Mucosa of descending colon (tissue), 3 donors: ENCODE results near the gene ACSL4. TPM values are rescaled to one million over a fixed set of nuclear protein-coding genes. Genes with fewer than 3 reads are reported as not detected.

Experiments used
- ATAC-seq: fragments of 200-7000 bp; cut with Tn5 transposase; one replicate; pipeline ENCODE4 v1.9.1; 2020; ENCODE audit warnings: mild to moderate bottlenecking, moderate library complexity
- DNase-seq, 3 donors: peaks; one replicate each; pipeline ENCODE4 v3.0.0-alpha.2; 2020
- H3K36me3 ChIP-seq: fragments of 200-600 bp; one replicate; pipeline ENCODE4 v1.8.0; 2021; ENCODE audit warnings: low read depth, mild to moderate bottlenecking
- H3K4me1 ChIP-seq: fragments of 200-600 bp; one replicate; pipeline ENCODE4 v1.8.0; 2021; ENCODE audit warnings: low read depth, mild to moderate bottlenecking
- H3K4me3 ChIP-seq: fragments of 200-600 bp; one replicate; pipeline ENCODE4 v1.8.0; 2021; ENCODE audit warnings: mild to moderate bottlenecking
- H3K9me3 ChIP-seq: fragments of 200-600 bp; one replicate; pipeline ENCODE4 v1.8.0; 2021; ENCODE audit warnings: mild to moderate bottlenecking
- CTCF ChIP-seq: fragments of 200-600 bp; IDR thresholded peaks from one replicate; pipeline ENCODE4 v1.8.0; 2022; ENCODE audit warnings: antibody characterized with exemption, mild to moderate bottlenecking
- intact Hi-C, 2 donors: fragments of 100-400 bp; cut with DNase I in 1 of 2; cut with micrococcal nuclease in 1 of 2; formaldehyde crosslinking; loops; one replicate each; pipeline versions ENCODE4 v1.11.0 to v1.11.1; 2022; cut with DNase I, micrococcal nuclease
- total RNA-seq, 3 donors: library from RNA; stranded (reverse); fragmentation: NEBNext Ultra II Directional in 2 of 3; extraction: Animal tissue kit (Norgen Biotek cat#: 25700) in 2 of 3; gene quantifications; one replicate each; pipeline versions ENCODE4 v1.2.1 to v1.2.4, GENCODE V29; 2021 to 2023
- donor health status: DM: no; HTN: no; CAD: no; lungs with moderate emphysema.
- donor health status: DM: no; HTN: no; CAD: no.
- donor health status: DM: no; HTN: yes; CAD: no.

ACSL4 gene
- total RNA-seq, 3 donors from 2014 or later: 9.8 to 28.2 (median 18.4) TPM

- H3K4me1 ChIP-seq: no peaks in the 10 kb centered on the region
- TF ChIP-seq CTCF: no peak
- DNase-seq (no peak), ATAC-seq (no peak)
- no peaks in the 10 kb centered on the region for H3K36me3 ChIP-seq
- intact Hi-C loops: no loop called here
- H3K4me3 ChIP-seq: no peak overlapping the region
- no peaks in the 10 kb centered on the region for H3K9me3 ChIP-seq
Observed at GRCh38 chrX:109696146-109696740, 36.8 kb downstream of the ACSL4 start.

- no peak for TF ChIP-seq CTCF
Observed at GRCh38 chrX:109695637-109696036, 37.4 kb downstream of the ACSL4 start.

GRCh38 chrX:109691752-109692151, 41.3 kb downstream of the ACSL4 start:
- intact Hi-C loops: no loop called here
- DNase-seq (no peak), ATAC-seq (no peak)
- Histone ChIP-seq H3K9me3 (no peaks in the 10 kb centered on the region), H3K4me3 (no peak overlapping the region), H3K36me3 (no peaks in the 10 kb centered on the region), H3K4me1 (no peaks in the 10 kb centered on the region)
- no peak for TF ChIP-seq CTCF

More at GRCh38 chrX:109695637-109696036, 37.4 kb downstream of the ACSL4 start:
- ATAC-seq: no peak
- intact Hi-C loops: no loop called here
- DNase-seq: no peak
- Histone ChIP-seq H3K4me3 (no peak overlapping the region), H3K36me3 (no peaks in the 10 kb centered on the region), H3K4me1 (no peaks in the 10 kb centered on the region), H3K9me3 (no peaks in the 10 kb centered on the region)

- intact Hi-C loops: no loop called here
- no peaks in the 10 kb centered on the region for H3K4me1 ChIP-seq
- H3K9me3 ChIP-seq: no peaks in the 10 kb centered on the region
- no peak for TF ChIP-seq CTCF
- no peak for ATAC-seq
- DNase-seq: no peak
- no peak overlapping the region for H3K4me3 ChIP-seq
- no peaks in the 10 kb centered on the region for H3K36me3 ChIP-seq
Observed at GRCh38 chrX:109691277-109691676, 41.8 kb downstream of the ACSL4 start.

- intact Hi-C loops: no loop called here
- no peak overlapping the region for H3K4me3 ChIP-seq
- H3K36me3 ChIP-seq: no peaks in the 10 kb centered on the region
- DNase-seq: no peak
- ATAC-seq: no peak
- H3K9me3 ChIP-seq: no peaks in the 10 kb centered on the region
- TF ChIP-seq CTCF: no peak
- no peaks in the 10 kb centered on the region for H3K4me1 ChIP-seq
Observed at GRCh38 chrX:109687903-109688302, 45.2 kb downstream of the ACSL4 start.

- Histone ChIP-seq H3K4me1 (no peaks in the 10 kb centered on the region), H3K4me3 (no peak overlapping the region), H3K9me3 (no peaks in the 10 kb centered on the region), H3K36me3 (no peaks in the 10 kb centered on the region)
- ATAC-seq: no peak
- intact Hi-C loops: no loop called here
- TF ChIP-seq CTCF: no peak
- no peak for DNase-seq
Observed at GRCh38 chrX:109685656-109686078, 47.4 kb downstream of the ACSL4 start.
